IPS-18a (cell line): ENCODE results near the gene TGDS.
"Not testable (repeated sequence)": the region's sequence is repeated elsewhere in the genome, so short reads cannot be mapped to it uniquely, and the experiment has no call there.

Experiments
- H3K27ac ChIP-seq: one replicate; pipeline ENCODE4 v1.5.1; 2013; ENCODE audit warnings: low read length
- H3K27me3 ChIP-seq: one replicate; pipeline ENCODE4 v1.6.1; 2013; ENCODE audit warnings: mild to moderate bottlenecking, low read length; ENCODE audit not compliant: control insufficient read depth, insufficient read depth
- H3K36me3 ChIP-seq: one replicate; pipeline ENCODE4 v1.6.1; 2013; ENCODE audit warnings: low read depth, low read length; ENCODE audit not compliant: control insufficient read depth
- H3K4me1 ChIP-seq: one replicate; pipeline ENCODE4 v1.6.1; 2013; ENCODE audit warnings: low read depth, low read length; ENCODE audit not compliant: control insufficient read depth
- H3K4me3 ChIP-seq: one replicate; pipeline ENCODE4 v1.5.1; 2013; ENCODE audit warnings: low read length
- H3K9ac ChIP-seq: one replicate; pipeline ENCODE4 v1.6.1; 2013; ENCODE audit warnings: mild to moderate bottlenecking, low read length, moderate library complexity
- H3K9me3 ChIP-seq: one replicate; pipeline ENCODE4 v1.6.1; 2013; ENCODE audit warnings: low read depth, low read length; ENCODE audit not compliant: control insufficient read depth

The TGDS gene

GRCh38 chr13:94595950-94596574 lies at the start of gene TGDS:
Gene TGDS, minus strand, starts transcription at chr13:94596152. Its CDS starts 16 bp downstream, at chr13:94596136.
- peak within 1 kb of the TSS; percentile 67 for H3K27ac ChIP-seq
- H3K4me3 ChIP-seq, result peak within 1 kb of the TSS; percentile 100
- peaks cover 13% of the 10 kb centered on the region for H3K27me3 ChIP-seq
- H3K9ac ChIP-seq, result peak within 1 kb of the TSS; percentile 91
- H3K36me3 ChIP-seq, result peaks cover 10% of the 10 kb centered on the region
- peaks cover 10% of the 10 kb centered on the region for H3K4me1 ChIP-seq
- peaks cover 2% of the 10 kb centered on the region for H3K9me3 ChIP-seq

- Histone ChIP-seq H3K27me3 (no peaks in the 10 kb centered on the region), H3K36me3 (no peaks in the 10 kb centered on the region), H3K4me3 (no peak overlapping the region), H3K27ac (no peak overlapping the region), H3K9me3 (no peaks in the 10 kb centered on the region), H3K9ac (no peak overlapping the region), H3K4me1 (no peaks in the 10 kb centered on the region)
These were observed 45.5 kb upstream of the TGDS start for GRCh38 chr13:94641409-94641941.

GRCh38 chr13:94640721-94641120 lies 44.8 kb upstream of the TGDS start:
- H3K4me1 ChIP-seq, result no peaks in the 10 kb centered on the region
- H3K4me3 ChIP-seq, result no peak overlapping the region
- H3K27ac ChIP-seq, result no peak overlapping the region
- no peaks in the 10 kb centered on the region for H3K36me3 ChIP-seq
- H3K9me3 ChIP-seq, result no peaks in the 10 kb centered on the region
- no peaks in the 10 kb centered on the region for H3K27me3 ChIP-seq
- no peak overlapping the region for H3K9ac ChIP-seq

GRCh38 chr13:94637677-94638076 lies 41.7 kb upstream of the TGDS start:
- not testable (repeated sequence) for H3K27ac ChIP-seq, H3K36me3 ChIP-seq, H3K27me3 ChIP-seq, H3K9ac ChIP-seq, H3K4me3 ChIP-seq, H3K9me3 ChIP-seq
- H3K4me1 ChIP-seq, result peaks cover 14% of the 10 kb centered on the region

GRCh38 chr13:94636942-94637578 lies 41.1 kb upstream of the TGDS start:
- Histone ChIP-seq H3K4me1 (peaks cover 18% of the 10 kb centered on the region), H3K27ac (no peak overlapping the region), H3K9ac (no peak overlapping the region), H3K36me3 (no peaks in the 10 kb centered on the region), H3K9me3 (no peaks in the 10 kb centered on the region), H3K4me3 (no peak overlapping the region), H3K27me3 (no peaks in the 10 kb centered on the region)

GRCh38 chr13:94636096-94636495 lies 40.1 kb upstream of the TGDS start:
- not testable (repeated sequence) for H3K27me3 ChIP-seq, H3K9me3 ChIP-seq, H3K9ac ChIP-seq, H3K36me3 ChIP-seq, H3K27ac ChIP-seq, H3K4me3 ChIP-seq
- peaks cover 18% of the 10 kb centered on the region for H3K4me1 ChIP-seq

- no peak overlapping the region for H3K9ac ChIP-seq
- H3K4me1 ChIP-seq, result peaks cover 18% of the 10 kb centered on the region
- H3K36me3 ChIP-seq, result peaks cover 6% of the 10 kb centered on the region
- H3K27ac ChIP-seq, result no peak overlapping the region
- no peaks in the 10 kb centered on the region for H3K27me3 ChIP-seq
- H3K9me3 ChIP-seq, result no peaks in the 10 kb centered on the region
- H3K4me3 ChIP-seq, result no peak overlapping the region
These were observed 36.5 kb upstream of the TGDS start for GRCh38 chr13:94632226-94632980.

GRCh38 chr13:94630858-94631257 lies 34.9 kb upstream of the TGDS start:
- Histone ChIP-seq H3K4me1 (peaks cover 18% of the 10 kb centered on the region), H3K9ac (no peak overlapping the region), H3K27ac (no peak overlapping the region), H3K27me3 (no peaks in the 10 kb centered on the region), H3K4me3 (no peak overlapping the region), H3K36me3 (peaks cover 11% of the 10 kb centered on the region), H3K9me3 (no peaks in the 10 kb centered on the region)

GRCh38 chr13:94623316-94623715 lies 27.4 kb upstream of the TGDS start:
- Histone ChIP-seq H3K9me3 (no peaks in the 10 kb centered on the region), H3K36me3 (peaks cover 39% of the 10 kb centered on the region), H3K27ac (no peak overlapping the region), H3K9ac (no peak overlapping the region), H3K4me3 (no peak overlapping the region), H3K27me3 (no peaks in the 10 kb centered on the region), H3K4me1 (no peaks in the 10 kb centered on the region)

- Histone ChIP-seq H3K4me3 (no peak overlapping the region), H3K4me1 (no peaks in the 10 kb centered on the region), H3K27me3 (no peaks in the 10 kb centered on the region), H3K27ac (no peak overlapping the region), H3K36me3 (peaks cover 32% of the 10 kb centered on the region), H3K9ac (no peak overlapping the region), H3K9me3 (no peaks in the 10 kb centered on the region)
These were observed 26.4 kb upstream of the TGDS start for GRCh38 chr13:94622344-94622743.

GRCh38 chr13:94620286-94620896 lies 24.4 kb upstream of the TGDS start:
- Histone ChIP-seq H3K9ac (no peak overlapping the region), H3K36me3 (peaks cover 27% of the 10 kb centered on the region), H3K27me3 (no peaks in the 10 kb centered on the region), H3K4me3 (no peak overlapping the region), H3K9me3 (no peaks in the 10 kb centered on the region), H3K4me1 (no peaks in the 10 kb centered on the region), H3K27ac (no peak overlapping the region)
